Mononuclear cell (primary cell): ENCODE results near the gene ESRRA. TPM values are rescaled to one million over a fixed set of nuclear protein-coding genes. Genes with fewer than 3 reads are reported as not detected.
"Not testable (repeated sequence)": the region's sequence is repeated elsewhere in the genome, so short reads cannot be mapped to it uniquely, and the experiment has no call there.

Experiments used
- H3K27me3 ChIP-seq: 2 replicates; pipeline ENCODE4 v1.6.0; 2011; ENCODE audit warnings: low read length, control low read depth; ENCODE audit not compliant: insufficient read depth
- H3K4me1 ChIP-seq: 2 replicates; pipeline ENCODE4 v1.5.1; 2011; ENCODE audit warnings: mild to moderate bottlenecking, low read length, control low read depth; ENCODE audit not compliant: insufficient read depth
- H3K4me3 ChIP-seq: 2 replicates; pipeline ENCODE4 v1.5.1; 2011; ENCODE audit warnings: mild to moderate bottlenecking, low read length, moderate library complexity
- H3K9me3 ChIP-seq: 2 replicates; pipeline ENCODE4 v1.5.1; 2011; ENCODE audit warnings: low read depth, mild to moderate bottlenecking, control low read depth, low read length
- total RNA-seq: library from RNA; depleted of rRNA; stranded (reverse); fragments of >200 nt; gene quantifications from one replicate; pipeline ENCODE4 v1.2.3, GENCODE V29; 2012

The ESRRA gene
- total RNA-seq, 1 donor = 8.5 TPM

GRCh38 chr11:64322925-64323260 lies 17.6 kb downstream of the ESRRA start:
- Histone ChIP-seq H3K4me3 (no peak overlapping the region), H3K9me3 (no peaks in the 10 kb centered on the region), H3K27me3 (no peaks in the 10 kb centered on the region), H3K4me1 (peaks cover 18% of the 10 kb centered on the region)

- H3K4me1 ChIP-seq = peaks cover 16% of the 10 kb centered on the region
- no peaks in the 10 kb centered on the region for H3K27me3 ChIP-seq
- no peak overlapping the region for H3K4me3 ChIP-seq
- no peaks in the 10 kb centered on the region for H3K9me3 ChIP-seq
Observed at GRCh38 chr11:64323373-64323772, 18.0 kb downstream of the ESRRA start.

GRCh38 chr11:64323984-64324383 lies 18.7 kb downstream of the ESRRA start:
- H3K9me3 ChIP-seq, H3K27me3 ChIP-seq, H3K4me3 ChIP-seq: not testable (repeated sequence)
- H3K4me1 ChIP-seq = peaks cover 10% of the 10 kb centered on the region

GRCh38 chr11:64324692-64325469 lies 19.6 kb downstream of the ESRRA start:
- no peaks in the 10 kb centered on the region for H3K9me3 ChIP-seq
- H3K27me3 ChIP-seq = no peaks in the 10 kb centered on the region
- no peak overlapping the region for H3K4me3 ChIP-seq
- H3K4me1 ChIP-seq = peaks cover 1% of the 10 kb centered on the region

GRCh38 chr11:64327375-64327774 lies 22.1 kb downstream of the ESRRA start:
- no peaks in the 10 kb centered on the region for H3K27me3 ChIP-seq
- no peaks in the 10 kb centered on the region for H3K9me3 ChIP-seq
- H3K4me3 ChIP-seq = no peak overlapping the region
- peaks cover 17% of the 10 kb centered on the region for H3K4me1 ChIP-seq

- Histone ChIP-seq H3K4me3 (no peak overlapping the region), H3K9me3 (no peaks in the 10 kb centered on the region), H3K4me1 (peaks cover 20% of the 10 kb centered on the region), H3K27me3 (no peaks in the 10 kb centered on the region)
Observed at GRCh38 chr11:64327993-64328392, 22.7 kb downstream of the ESRRA start.

- no peaks in the 10 kb centered on the region for H3K9me3 ChIP-seq
- peaks cover 34% of the 10 kb centered on the region for H3K4me1 ChIP-seq
- no peak overlapping the region for H3K4me3 ChIP-seq
- no peaks in the 10 kb centered on the region for H3K27me3 ChIP-seq
Observed at GRCh38 chr11:64330888-64331287, 25.6 kb downstream of the ESRRA start.

GRCh38 chr11:64331569-64332371 lies 26.4 kb downstream of the ESRRA start:
- H3K27me3 ChIP-seq = no peaks in the 10 kb centered on the region
- no peak overlapping the region for H3K4me3 ChIP-seq
- H3K9me3 ChIP-seq = no peaks in the 10 kb centered on the region
- H3K4me1 ChIP-seq = peaks cover 34% of the 10 kb centered on the region

GRCh38 chr11:64333556-64333955 lies 28.2 kb downstream of the ESRRA start:
- Histone ChIP-seq H3K9me3 (no peaks in the 10 kb centered on the region), H3K4me1 (peaks cover 36% of the 10 kb centered on the region), H3K27me3 (no peaks in the 10 kb centered on the region), H3K4me3 (no peak overlapping the region)

- Histone ChIP-seq H3K4me3 (no peak overlapping the region), H3K4me1 (peaks cover 51% of the 10 kb centered on the region), H3K9me3 (no peaks in the 10 kb centered on the region), H3K27me3 (no peaks in the 10 kb centered on the region)
Observed at GRCh38 chr11:64334764-64335735, 29.7 kb downstream of the ESRRA start.

GRCh38 chr11:64337538-64338249 lies 32.4 kb downstream of the ESRRA start:
- Histone ChIP-seq H3K9me3 (no peaks in the 10 kb centered on the region), H3K4me3 (no peak overlapping the region), H3K4me1 (peaks cover 54% of the 10 kb centered on the region), H3K27me3 (no peaks in the 10 kb centered on the region)

- Histone ChIP-seq H3K4me3 (no peak overlapping the region), H3K9me3 (no peaks in the 10 kb centered on the region), H3K4me1 (peaks cover 57% of the 10 kb centered on the region), H3K27me3 (no peaks in the 10 kb centered on the region)
Observed at GRCh38 chr11:64338716-64339115, 33.4 kb downstream of the ESRRA start.

GRCh38 chr11:64339286-64339685 lies 34.0 kb downstream of the ESRRA start:
- Histone ChIP-seq H3K27me3 (no peaks in the 10 kb centered on the region), H3K9me3 (no peaks in the 10 kb centered on the region), H3K4me1 (peaks cover 57% of the 10 kb centered on the region), H3K4me3 (peak overlapping the region; percentile 60)

- Histone ChIP-seq H3K27me3 (no peaks in the 10 kb centered on the region), H3K4me3 (peak within 1 kb of the TSS; percentile 60), H3K4me1 (peaks cover 51% of the 10 kb centered on the region), H3K9me3 (no peaks in the 10 kb centered on the region)
Observed at GRCh38 chr11:64339754-64340408, 34.6 kb downstream of the ESRRA start, which contains the start of gene CCDC88B. TSS of gene CCDC88B (plus strand) at chr11:64340204. CDS start at chr11:64340267, 63 bp downstream.
